Body of pancreas (tissue), 4 donors: Measurements from ENCODE around the gene ZNF430. TPM values are rescaled to one million over a fixed set of nuclear protein-coding genes. Genes with fewer than 3 reads are reported as not detected.

Experiments used
- ATAC-seq: fragments of 150-250 bp; one replicate; pipeline ENCODE4 v1.9.1; 2016
- DNase-seq, 4 donors: peaks; one replicate each; pipeline ENCODE4 v3.0.0-alpha.2; 2019
- H3K27ac ChIP-seq, 4 donors: fragments of 200-600 bp; sonication (generic); 1 replicate in 3 of 4; 2 replicates in 1 of 4; pipeline versions ENCODE4 v1.5.1 to v1.6.1; 2016 to 2019; ENCODE audit warnings: mild to moderate bottlenecking in 1 of 4, mixed read lengths in 1 of 4, moderate library complexity in 1 of 4
- H3K27me3 ChIP-seq, 2 donors: fragments of 200-600 bp; sonication (generic); one replicate each; pipeline ENCODE4 v1.6.0; 2016; ENCODE audit warnings: mild to moderate bottlenecking in 1 of 2
- H3K36me3 ChIP-seq, 2 donors: fragments of 200-600 bp; sonication (generic); replicated peaks in 1 of 2; 2 replicates each; pipeline ENCODE4 v1.5.1; 2016; ENCODE audit warnings: low read depth in 2 of 2; ENCODE audit not compliant: insufficient read depth in 1 of 2
- H3K4me1 ChIP-seq: fragments of 200-600 bp; sonication (generic); one replicate; pipeline ENCODE4 v1.6.0; 2016
- H3K4me3 ChIP-seq, 2 donors: fragments of 200-600 bp; sonication (generic); 1 replicate in 1 of 2; 2 replicates in 1 of 2; pipeline ENCODE4 v1.5.1; 2016 to 2019
- H3K9me3 ChIP-seq, 3 donors: fragments of 200-600 bp; sonication (generic); 1 replicate in 2 of 3; 2 replicates in 1 of 3; pipeline ENCODE4 v1.5.1; 2016
- CTCF ChIP-seq, 7 experiments: fragments of 450-650 bp in 4 of 7; fragments of 200-600 bp in 3 of 7; sonication (generic) in 3 of 7; IDR thresholded peaks; one replicate each; pipeline ENCODE4 v1.5.1; 2016 to 2019; ENCODE audit warnings: antibody characterized with exemption in 7 of 7
- POLR2A ChIP-seq, 3 donors: fragments of 450-650 bp; IDR thresholded peaks; one replicate each; pipeline ENCODE4 v1.6.1; 2016; ENCODE audit warnings: antibody characterized with exemption in 3 of 3, mild to moderate bottlenecking in 2 of 3
- WGBS, 2 donors: methylation state at CpG; one replicate each; pipeline ENCODE4 v1.1.5; 2017; 5-methylcytosine and 5-hydroxymethylcytosine counted together
- intact Hi-C: fragments of 100-400 bp; cut with DNase I; formaldehyde crosslinking; loops from one replicate; pipeline ENCODE4 v1.15.1; 2023
- total RNA-seq, 2 donors: library from RNA; depleted of rRNA; stranded (reverse); fragments of >200 nt; gene quantifications; one replicate each; pipeline ENCODE4 v1.1.0, GENCODE V29; 2016

ZNF430 gene
- total RNA-seq, 2 donors from 2014 or later, result 4.0 to 11.4 TPM

- Histone ChIP-seq H3K36me3 (no peaks in the 10 kb centered on the region), H3K27me3 (no peaks in the 10 kb centered on the region), H3K4me3 (no peak overlapping the region), H3K4me1 (peaks cover 17% of the 10 kb centered on the region), H3K27ac (no peak overlapping the region), H3K9me3 (no peaks in the 10 kb centered on the region)
- 95 to 96% methylated on average over 3 of the region's 3 CpGs for WGBS, 2 donors
- intact Hi-C loops, result no loop called here
- DNase-seq (no peak), ATAC-seq (no peak)
- TF ChIP-seq POLR2A (IDR thresholded peaks at IDR 0.05) (no peak), CTCF (IDR thresholded peaks at IDR 0.05) (no peak)
Observed at GRCh38 chr19:21087871-21088270, 67.4 kb downstream of the ZNF430 start.

GRCh38 chr19:21092109-21092508, 71.7 kb downstream of the ZNF430 start:
- H3K4me1 ChIP-seq, result peaks cover 13% of the 10 kb centered on the region
- peak; percentile 74 for ATAC-seq
- DNase-seq, result peak in 3 of 4 donors; percentile 16 to 32 (median 25)
- no peaks in the 10 kb centered on the region for H3K9me3 ChIP-seq
- intact Hi-C loops, result no loop called here
- no peaks in the 10 kb centered on the region for H3K36me3 ChIP-seq
- H3K4me3 ChIP-seq, result no peak overlapping the region
- TF ChIP-seq CTCF (IDR thresholded peaks at IDR 0.05) (no peak), POLR2A (IDR thresholded peaks at IDR 0.05) (no peak)
- H3K27me3 ChIP-seq, result no peaks in the 10 kb centered on the region
- H3K27ac ChIP-seq, result peak overlapping the region in 3 of 4 donors; percentile 19 to 62 (median 48)

- DNase-seq, result no peak
- intact Hi-C loops, result no loop called here
- H3K27me3 ChIP-seq, result no peaks in the 10 kb centered on the region
Observed at GRCh38 chr19:21094347-21095025, 74.0 kb downstream of the ZNF430 start.

GRCh38 chr19:21098291-21098690, 77.8 kb downstream of the ZNF430 start:
- no peak for DNase-seq
- WGBS, 2 donors, result 90 to 98% methylated on average over 2 of the region's 2 CpGs
- H3K9me3 ChIP-seq, result no peaks in the 10 kb centered on the region
- H3K4me3 ChIP-seq, result no peak overlapping the region
- no peak for ATAC-seq
- intact Hi-C loops, result no loop called here
- no peaks in the 10 kb centered on the region for H3K27me3 ChIP-seq
- TF ChIP-seq POLR2A (IDR thresholded peaks at IDR 0.05), result no peak
- no peak for TF ChIP-seq CTCF (IDR thresholded peaks at IDR 0.05)
- H3K36me3 ChIP-seq, result no peaks in the 10 kb centered on the region
- no peak overlapping the region for H3K27ac ChIP-seq
- H3K4me1 ChIP-seq, result no peaks in the 10 kb centered on the region

More at GRCh38 chr19:21094347-21095025, 74.0 kb downstream of the ZNF430 start:
- Histone ChIP-seq H3K27ac (no peak overlapping the region), H3K36me3 (no peaks in the 10 kb centered on the region), H3K9me3 (no peaks in the 10 kb centered on the region), H3K4me3 (no peak overlapping the region), H3K4me1 (peaks cover 13% of the 10 kb centered on the region)
- no peak for ATAC-seq
- 92 to 100% methylated on average over 1 of the region's 1 CpG for WGBS, 2 donors
- TF ChIP-seq CTCF (IDR thresholded peaks at IDR 0.05) (no peak), POLR2A (IDR thresholded peaks at IDR 0.05) (no peak)
